WTC11 (cell line): ENCODE data around the gene CAGE1. TPM values are rescaled to one million over a fixed set of nuclear protein-coding genes. Genes with fewer than 3 reads are reported as not detected.
"Not testable (repeated sequence)": the region's sequence is repeated elsewhere in the genome, so short reads cannot be mapped to it uniquely, and the experiment has no call there.

Experiments used
- ATAC-seq: fragments of 200-7000 bp; cut with Tn5 transposase; 2 replicates; pipeline ENCODE4 v1.10.0; 2021; ENCODE audit warnings: mild to moderate bottlenecking, moderate library complexity
- CTCF ChIA-PET: fragments of 300-600 bp; sonication (Branson Sonifier 250); formaldehyde crosslinking; loops from one replicate; lab custom pipeline; 2021; ENCODE audit warnings: antibody characterized with exemption; lab: Charles Lee
- POLR2A ChIA-PET: fragments of 350-600 bp; sonication (Branson Sonifier 250); formaldehyde crosslinking; loops from one replicate; lab custom pipeline; 2021; ENCODE audit warnings: antibody characterized with exemption; lab: Charles Lee
- DNase-seq: peaks from one replicate; pipeline ENCODE4 v3.0.0; 2021; ENCODE audit warnings: low spot score
- H3K27ac Mint-ChIP-seq: 2 replicates; pipeline ENCODE4 v1.8.0; 2021; ENCODE audit warnings: mixed read lengths
- H3K27me3 Mint-ChIP-seq: 2 replicates; pipeline ENCODE4 v1.8.0; 2021; ENCODE audit warnings: low read depth, mild to moderate bottlenecking, moderate library complexity, mixed read lengths
- H3K36me3 Mint-ChIP-seq: 2 replicates; pipeline ENCODE4 v1.8.0; 2021; ENCODE audit warnings: mixed read lengths
- H3K4me1 Mint-ChIP-seq: 2 replicates; pipeline ENCODE4 v1.8.0; 2022; ENCODE audit warnings: mixed read lengths
- H3K4me3 Mint-ChIP-seq: 2 replicates; pipeline ENCODE4 v1.8.0; 2021; ENCODE audit warnings: mild to moderate bottlenecking, moderate library complexity, mixed read lengths
- H3K9me3 Mint-ChIP-seq: 2 replicates; pipeline ENCODE4 v1.8.0; 2021; ENCODE audit warnings: mixed read lengths
- AFF4 ChIP-seq: sonication (generic); formaldehyde crosslinking; IDR thresholded peaks from 2 replicates; pipeline ENCODE4 v1.8.1; 2023; ENCODE audit warnings: mild to moderate bottlenecking, missing genetic modification reagents, borderline replicate concordance
- ATF6 ChIP-seq: sonication (generic); formaldehyde crosslinking; IDR thresholded peaks from 2 replicates; pipeline ENCODE4 v1.8.1; 2023; ENCODE audit warnings: mild to moderate bottlenecking, missing genetic modification reagents
- CBFB ChIP-seq: sonication (generic); formaldehyde crosslinking; IDR thresholded peaks from 2 replicates; pipeline ENCODE4 v1.8.1; 2022; ENCODE audit warnings: mild to moderate bottlenecking, low read depth, missing genetic modification reagents
- E2F1 ChIP-seq: sonication (generic); formaldehyde crosslinking; IDR thresholded peaks from 2 replicates; pipeline ENCODE4 v1.8.0; 2022; ENCODE audit warnings: mild to moderate bottlenecking, missing genetic modification reagents
- MXD4 ChIP-seq: fragments of 250-450 bp; sonication (Bioruptor Pico); IDR thresholded peaks from 2 replicates; pipeline ENCODE4 v1.8.0; 2021; ENCODE audit warnings: mild to moderate bottlenecking, moderate library complexity, borderline replicate concordance
- NFATC4 ChIP-seq: fragments of 250-450 bp; sonication (Bioruptor Pico); IDR thresholded peaks from 2 replicates; pipeline ENCODE4 v1.9.0; 2021; ENCODE audit warnings: mild to moderate bottlenecking
- NFYB ChIP-seq: sonication (generic); formaldehyde crosslinking; conservative IDR thresholded peaks from 2 replicates; pipeline ENCODE4 v1.8.0; 2022; ENCODE audit warnings: low read depth, missing genetic modification reagents
- SMAD3 ChIP-seq: sonication (generic); formaldehyde crosslinking; IDR thresholded peaks from 2 replicates; pipeline ENCODE4 v1.8.0; 2022; ENCODE audit warnings: missing genetic modification reagents, mild to moderate bottlenecking, borderline replicate concordance
- SP1 ChIP-seq: sonication (generic); formaldehyde crosslinking; conservative IDR thresholded peaks from 2 replicates; pipeline ENCODE4 v1.8.1; 2022; ENCODE audit warnings: missing genetic modification reagents
- TCF7 ChIP-seq: sonication (generic); formaldehyde crosslinking; IDR thresholded peaks from 2 replicates; pipeline ENCODE4 v1.8.0; 2022; ENCODE audit warnings: mild to moderate bottlenecking, low read depth, missing genetic modification reagents, moderate library complexity
- ZNF396 ChIP-seq: fragments of 250-450 bp; sonication (Bioruptor Pico); IDR thresholded peaks from 2 replicates; pipeline ENCODE4 v1.8.0; 2021; ENCODE audit warnings: mild to moderate bottlenecking, moderate library complexity, borderline replicate concordance
- total RNA-seq: library from RNA; stranded (reverse); gene quantifications from 3 replicates; pipeline ENCODE4 v1.2.3, GENCODE V29; 2021
- TF ChIP-seq, protein P1 (sequence below): sonication (generic); formaldehyde crosslinking; IDR thresholded peaks from 2 replicates; pipeline ENCODE4 v1.8.0; 2022; ENCODE audit warnings: mild to moderate bottlenecking, missing genetic modification reagents
- TF ChIP-seq, protein P2 (sequence below): sonication (generic); formaldehyde crosslinking; IDR thresholded peaks from 2 replicates; pipeline ENCODE4 v1.8.0; 2022; ENCODE audit warnings: missing genetic modification reagents
- TF ChIP-seq, protein P3 (sequence below): fragments of 200-600 bp; IDR thresholded peaks from 2 replicates; pipeline ENCODE4 v1.8.0; 2022; ENCODE audit warnings: antibody characterized with exemption
- TF ChIP-seq, protein P4 (sequence below): sonication (generic); formaldehyde crosslinking; IDR thresholded peaks from 2 replicates; pipeline ENCODE4 v1.8.1; 2023; ENCODE audit warnings: mild to moderate bottlenecking, missing genetic modification reagents, moderate library complexity

The CAGE1 gene
- total RNA-seq, 1 experiment from 2014 or later, result 0.07 TPM

GRCh38 chr6:7319406-7319805 lies 70.1 kb downstream of the CAGE1 start:
- POLR2A ChIA-PET, H3K36me3 Mint-ChIP-seq, ATAC-seq, H3K4me1 Mint-ChIP-seq, DNase-seq, H3K27ac Mint-ChIP-seq, H3K27me3 Mint-ChIP-seq, H3K4me3 Mint-ChIP-seq: not testable (repeated sequence)
- H3K9me3 Mint-ChIP-seq, result peaks cover 15% of the 10 kb centered on the region
- CTCF ChIA-PET, result interaction anchor here (0.6 to 0.7 kb wide), 2 partner anchors 73 to 356 kb away, joined by 5 to 6 read pairs; no protein-coding TSS in a partner anchor

- ChIA-PET CTCF (no interaction called here), POLR2A (no interaction called here)
- no peaks in the 10 kb centered on the region; the same call in 1 of the 2 replicates for H3K27me3 Mint-ChIP-seq
- no peaks in the 10 kb centered on the region for H3K36me3 Mint-ChIP-seq
- DNase-seq (no peak), ATAC-seq (no peak)
- TF ChIP-seq, protein P1, sequence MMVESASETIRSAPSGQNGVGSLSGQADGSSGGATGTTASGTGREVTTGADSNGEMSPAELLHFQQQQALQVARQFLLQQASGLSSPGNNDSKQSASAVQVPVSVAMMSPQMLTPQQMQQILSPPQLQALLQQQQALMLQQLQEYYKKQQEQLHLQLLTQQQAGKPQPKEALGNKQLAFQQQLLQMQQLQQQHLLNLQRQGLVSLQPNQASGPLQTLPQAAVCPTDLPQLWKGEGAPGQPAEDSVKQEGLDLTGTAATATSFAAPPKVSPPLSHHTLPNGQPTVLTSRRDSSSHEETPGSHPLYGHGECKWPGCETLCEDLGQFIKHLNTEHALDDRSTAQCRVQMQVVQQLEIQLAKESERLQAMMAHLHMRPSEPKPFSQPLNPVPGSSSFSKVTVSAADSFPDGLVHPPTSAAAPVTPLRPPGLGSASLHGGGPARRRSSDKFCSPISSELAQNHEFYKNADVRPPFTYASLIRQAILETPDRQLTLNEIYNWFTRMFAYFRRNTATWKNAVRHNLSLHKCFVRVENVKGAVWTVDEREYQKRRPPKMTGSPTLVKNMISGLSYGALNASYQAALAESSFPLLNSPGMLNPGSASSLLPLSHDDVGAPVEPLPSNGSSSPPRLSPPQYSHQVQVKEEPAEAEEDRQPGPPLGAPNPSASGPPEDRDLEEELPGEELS, result no peak
- TF ChIP-seq AFF4 (CRISPR knock-in tag), result no peak
- no peak for TF ChIP-seq E2F1 (CRISPR knock-in tag)
- TF ChIP-seq SP1 (CRISPR knock-in tag), result no peak
- TF ChIP-seq, protein P2, sequence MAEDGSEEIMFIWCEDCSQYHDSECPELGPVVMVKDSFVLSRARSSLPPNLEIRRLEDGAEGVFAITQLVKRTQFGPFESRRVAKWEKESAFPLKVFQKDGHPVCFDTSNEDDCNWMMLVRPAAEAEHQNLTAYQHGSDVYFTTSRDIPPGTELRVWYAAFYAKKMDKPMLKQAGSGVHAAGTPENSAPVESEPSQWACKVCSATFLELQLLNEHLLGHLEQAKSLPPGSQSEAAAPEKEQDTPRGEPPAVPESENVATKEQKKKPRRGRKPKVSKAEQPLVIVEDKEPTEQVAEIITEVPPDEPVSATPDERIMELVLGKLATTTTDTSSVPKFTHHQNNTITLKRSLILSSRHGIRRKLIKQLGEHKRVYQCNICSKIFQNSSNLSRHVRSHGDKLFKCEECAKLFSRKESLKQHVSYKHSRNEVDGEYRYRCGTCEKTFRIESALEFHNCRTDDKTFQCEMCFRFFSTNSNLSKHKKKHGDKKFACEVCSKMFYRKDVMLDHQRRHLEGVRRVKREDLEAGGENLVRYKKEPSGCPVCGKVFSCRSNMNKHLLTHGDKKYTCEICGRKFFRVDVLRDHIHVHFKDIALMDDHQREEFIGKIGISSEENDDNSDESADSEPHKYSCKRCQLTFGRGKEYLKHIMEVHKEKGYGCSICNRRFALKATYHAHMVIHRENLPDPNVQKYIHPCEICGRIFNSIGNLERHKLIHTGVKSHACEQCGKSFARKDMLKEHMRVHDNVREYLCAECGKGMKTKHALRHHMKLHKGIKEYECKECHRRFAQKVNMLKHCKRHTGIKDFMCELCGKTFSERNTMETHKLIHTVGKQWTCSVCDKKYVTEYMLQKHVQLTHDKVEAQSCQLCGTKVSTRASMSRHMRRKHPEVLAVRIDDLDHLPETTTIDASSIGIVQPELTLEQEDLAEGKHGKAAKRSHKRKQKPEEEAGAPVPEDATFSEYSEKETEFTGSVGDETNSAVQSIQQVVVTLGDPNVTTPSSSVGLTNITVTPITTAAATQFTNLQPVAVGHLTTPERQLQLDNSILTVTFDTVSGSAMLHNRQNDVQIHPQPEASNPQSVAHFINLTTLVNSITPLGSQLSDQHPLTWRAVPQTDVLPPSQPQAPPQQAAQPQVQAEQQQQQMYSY (CRISPR knock-in tag), result no peak
- no peak for TF ChIP-seq SMAD3 (CRISPR knock-in tag)
- no peak for TF ChIP-seq CBFB (CRISPR knock-in tag)
- TF ChIP-seq ZNF396 (CRISPR knock-in tag), result no peak
- TF ChIP-seq, protein P3, sequence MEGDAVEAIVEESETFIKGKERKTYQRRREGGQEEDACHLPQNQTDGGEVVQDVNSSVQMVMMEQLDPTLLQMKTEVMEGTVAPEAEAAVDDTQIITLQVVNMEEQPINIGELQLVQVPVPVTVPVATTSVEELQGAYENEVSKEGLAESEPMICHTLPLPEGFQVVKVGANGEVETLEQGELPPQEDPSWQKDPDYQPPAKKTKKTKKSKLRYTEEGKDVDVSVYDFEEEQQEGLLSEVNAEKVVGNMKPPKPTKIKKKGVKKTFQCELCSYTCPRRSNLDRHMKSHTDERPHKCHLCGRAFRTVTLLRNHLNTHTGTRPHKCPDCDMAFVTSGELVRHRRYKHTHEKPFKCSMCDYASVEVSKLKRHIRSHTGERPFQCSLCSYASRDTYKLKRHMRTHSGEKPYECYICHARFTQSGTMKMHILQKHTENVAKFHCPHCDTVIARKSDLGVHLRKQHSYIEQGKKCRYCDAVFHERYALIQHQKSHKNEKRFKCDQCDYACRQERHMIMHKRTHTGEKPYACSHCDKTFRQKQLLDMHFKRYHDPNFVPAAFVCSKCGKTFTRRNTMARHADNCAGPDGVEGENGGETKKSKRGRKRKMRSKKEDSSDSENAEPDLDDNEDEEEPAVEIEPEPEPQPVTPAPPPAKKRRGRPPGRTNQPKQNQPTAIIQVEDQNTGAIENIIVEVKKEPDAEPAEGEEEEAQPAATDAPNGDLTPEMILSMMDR, result no peak
- no peak for TF ChIP-seq TCF7 (CRISPR knock-in tag)
- TF ChIP-seq NFYB (CRISPR knock-in tag), result no peak
- TF ChIP-seq, protein P4, sequence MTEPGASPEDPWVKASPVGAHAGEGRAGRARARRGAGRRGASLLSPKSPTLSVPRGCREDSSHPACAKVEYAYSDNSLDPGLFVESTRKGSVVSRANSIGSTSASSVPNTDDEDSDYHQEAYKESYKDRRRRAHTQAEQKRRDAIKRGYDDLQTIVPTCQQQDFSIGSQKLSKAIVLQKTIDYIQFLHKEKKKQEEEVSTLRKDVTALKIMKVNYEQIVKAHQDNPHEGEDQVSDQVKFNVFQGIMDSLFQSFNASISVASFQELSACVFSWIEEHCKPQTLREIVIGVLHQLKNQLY (CRISPR knock-in tag), result no peak
- no peak for TF ChIP-seq ATF6
- TF ChIP-seq NFATC4 (CRISPR knock-in tag), result no peak
- no peak for TF ChIP-seq MXD4 (CRISPR knock-in tag)
- no peak overlapping the region for H3K27ac Mint-ChIP-seq
- no peak overlapping the region for H3K4me3 Mint-ChIP-seq
- peaks cover 10% of the 10 kb centered on the region for H3K9me3 Mint-ChIP-seq
- no peaks in the 10 kb centered on the region for H3K4me1 Mint-ChIP-seq
Measured at GRCh38 chr6:7317538-7317937, 72.0 kb downstream of the CAGE1 start.
